H1 (cell line): ENCODE measurements around the gene TDP2.
"Not testable (repeated sequence)": the region's sequence is repeated elsewhere in the genome, so short reads cannot be mapped to it uniquely, and the experiment has no call there.

Source experiments
- TAF1 ChIP-seq: IDR thresholded peaks from 2 replicates; pipeline ENCODE4 v1.6.1; 2011; ENCODE audit warnings: mild to moderate bottlenecking, low read depth, low read length
- TF ChIP-seq, protein P1 (sequence below), 3 experiments: IDR thresholded peaks; 1 replicate in 2 of 3; 2 replicates in 1 of 3; pipeline versions ENCODE4 v1.5.1 to v1.6.1; 2011; ENCODE audit warnings: low read length in 3 of 3, mild to moderate bottlenecking in 3 of 3, inconsistent platforms in 2 of 3, low read depth in 1 of 3, moderate library complexity in 1 of 3; ENCODE audit not compliant: insufficient read depth in 1 of 3; ENCODE audit errors: control extremely low read depth in 1 of 3

GRCh38 chr6:24678792-24679352 is 12.2 kb upstream of the TDP2 start:
- not testable (repeated sequence) for TF ChIP-seq TAF1
- TF ChIP-seq, protein P1, sequence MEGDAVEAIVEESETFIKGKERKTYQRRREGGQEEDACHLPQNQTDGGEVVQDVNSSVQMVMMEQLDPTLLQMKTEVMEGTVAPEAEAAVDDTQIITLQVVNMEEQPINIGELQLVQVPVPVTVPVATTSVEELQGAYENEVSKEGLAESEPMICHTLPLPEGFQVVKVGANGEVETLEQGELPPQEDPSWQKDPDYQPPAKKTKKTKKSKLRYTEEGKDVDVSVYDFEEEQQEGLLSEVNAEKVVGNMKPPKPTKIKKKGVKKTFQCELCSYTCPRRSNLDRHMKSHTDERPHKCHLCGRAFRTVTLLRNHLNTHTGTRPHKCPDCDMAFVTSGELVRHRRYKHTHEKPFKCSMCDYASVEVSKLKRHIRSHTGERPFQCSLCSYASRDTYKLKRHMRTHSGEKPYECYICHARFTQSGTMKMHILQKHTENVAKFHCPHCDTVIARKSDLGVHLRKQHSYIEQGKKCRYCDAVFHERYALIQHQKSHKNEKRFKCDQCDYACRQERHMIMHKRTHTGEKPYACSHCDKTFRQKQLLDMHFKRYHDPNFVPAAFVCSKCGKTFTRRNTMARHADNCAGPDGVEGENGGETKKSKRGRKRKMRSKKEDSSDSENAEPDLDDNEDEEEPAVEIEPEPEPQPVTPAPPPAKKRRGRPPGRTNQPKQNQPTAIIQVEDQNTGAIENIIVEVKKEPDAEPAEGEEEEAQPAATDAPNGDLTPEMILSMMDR (IDR thresholded peaks at IDR 0.05; ENCODE audit: control extremely low read depth in 1 of 3, insufficient read depth in 1 of 3, low read depth in 1 of 3, low read length in 3 of 3) = not testable (repeated sequence)
